Natural killer cell (primary cell): ENCODE results near the gene SPECC1L. TPM values are rescaled to one million over a fixed set of nuclear protein-coding genes. Genes with fewer than 3 reads are reported as not detected.
"Not testable (repeated sequence)": the region's sequence is repeated elsewhere in the genome, so short reads cannot be mapped to it uniquely, and the experiment has no call there.

ENCODE experiments used
- ATAC-seq, 3 donors: fragments of 150-1000 bp in 2 of 3; fragments of 200-7000 bp in 1 of 3; cut with Tn5 transposase; 1 replicate in 1 of 3; 2 replicates in 2 of 3; pipeline ENCODE4 v1.10.0; 2021; ENCODE audit warnings: mild to moderate bottlenecking in 2 of 3, moderate library complexity in 2 of 3
- DNase-seq, 2 donors: peaks; one replicate each; pipeline versions ENCODE4 v3.0.0 to v3.0.0-alpha.2; 2013 to 2021; ENCODE audit warnings: mixed read lengths in 1 of 2
- H3K27ac ChIP-seq: one replicate; pipeline ENCODE4 v1.5.1; 2013; ENCODE audit warnings: mild to moderate bottlenecking, low read length
- H3K27me3 ChIP-seq: one replicate; pipeline ENCODE4 v1.6.1; 2013; ENCODE audit warnings: low read length; ENCODE audit not compliant: control insufficient read depth, insufficient read depth
- H3K36me3 ChIP-seq: one replicate; pipeline ENCODE4 v1.6.1; 2013; ENCODE audit warnings: low read length; ENCODE audit not compliant: control insufficient read depth, insufficient read depth
- H3K4me1 ChIP-seq: one replicate; pipeline ENCODE4 v1.6.1; 2013; ENCODE audit warnings: low read length; ENCODE audit not compliant: control insufficient read depth, insufficient read depth
- H3K4me3 ChIP-seq: one replicate; pipeline ENCODE4 v1.5.1; 2013; ENCODE audit warnings: low read length
- H3K9me3 ChIP-seq: one replicate; pipeline ENCODE4 v1.6.1; 2013; ENCODE audit warnings: low read length; ENCODE audit not compliant: control insufficient read depth, insufficient read depth
- H3K27ac Mint-ChIP-seq, 2 donors: one replicate each; pipeline ENCODE4 v1.8.0; 2022; ENCODE audit warnings: mild to moderate bottlenecking in 2 of 2, mixed read lengths in 2 of 2, moderate library complexity in 1 of 2
- H3K27me3 Mint-ChIP-seq, 2 donors: one replicate each; pipeline ENCODE4 v1.8.0; 2022; ENCODE audit warnings: low read depth in 2 of 2, mixed read lengths in 2 of 2
- H3K36me3 Mint-ChIP-seq: one replicate; pipeline ENCODE4 v1.8.0; 2022; ENCODE audit warnings: mixed read lengths
- H3K4me1 Mint-ChIP-seq, 2 donors: one replicate each; pipeline ENCODE4 v1.8.0; 2022; ENCODE audit warnings: mixed read lengths in 2 of 2
- H3K4me3 Mint-ChIP-seq: one replicate; pipeline ENCODE4 v1.8.0; 2022; ENCODE audit warnings: mild to moderate bottlenecking, moderate library complexity, mixed read lengths
- H3K9me3 Mint-ChIP-seq, 2 donors: one replicate each; pipeline ENCODE4 v1.8.0; 2022; ENCODE audit warnings: mixed read lengths in 2 of 2
- WGBS: methylation state at CpG from one replicate; pipeline ENCODE4 v1.1.7; 2013; ENCODE audit warnings: missing lambda C conversion rate; ENCODE audit not compliant: insufficient coverage; 5-methylcytosine and 5-hydroxymethylcytosine counted together
- intact Hi-C: fragments of 100-400 bp; cut with micrococcal nuclease; formaldehyde crosslinking; loops from one replicate; pipeline ENCODE4 v1.14.2; 2022
- total RNA-seq, 4 donors: library from RNA; stranded (reverse); fragments of 120-200 nt in 1 of 4; gene quantifications; one replicate each; pipeline versions ENCODE4 v1.2.3 to v1.2.4, GENCODE V29; 2013 to 2022
- TF ChIP-seq, protein P1 (sequence below): fragments of 200-600 bp; IDR thresholded peaks from one replicate; pipeline ENCODE4 v1.8.0; 2022; ENCODE audit warnings: antibody characterized with exemption

The SPECC1L gene
- total RNA-seq, 3 donors from 2014 or later (not counting 1 experiment from before 2014, with no cell fraction given): 46.1 to 52.9 (median 48.5) TPM

DNA sequence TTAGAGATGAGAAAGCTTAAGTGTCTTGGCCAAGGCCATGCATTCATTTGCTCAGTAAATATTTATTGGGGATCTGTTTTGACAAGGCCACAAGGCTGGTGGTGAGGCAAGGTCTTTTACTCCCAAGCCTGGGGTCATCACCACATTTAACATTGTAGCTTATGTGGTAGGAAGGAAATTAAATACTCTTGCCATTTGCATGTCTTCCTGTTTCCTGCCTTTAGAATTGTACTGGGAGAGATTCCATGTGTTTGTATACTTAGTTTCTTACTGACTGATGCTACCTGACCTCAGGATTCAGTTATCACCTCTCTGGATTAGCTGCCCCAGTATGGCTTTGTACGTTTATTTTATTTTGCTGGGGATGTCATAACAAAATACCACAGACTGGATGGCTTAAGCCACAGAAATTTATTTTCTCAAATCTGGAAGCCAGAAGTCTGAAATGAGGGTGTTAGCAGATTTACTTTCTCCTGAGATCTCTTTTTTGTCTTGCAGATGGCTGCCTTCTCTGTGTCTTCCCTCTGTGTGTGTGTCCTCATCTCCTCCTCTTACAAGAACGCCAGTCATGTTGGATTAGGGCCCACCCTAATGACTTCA lies 44.8 kb downstream of the SPECC1L start:
- H3K36me3 Mint-ChIP-seq: peaks cover 21% of the 10 kb centered on the region
- WGBS: 92% methylated on average over 2 of the region's 2 CpGs
- Histone ChIP-seq H3K27me3 (no peaks in the 10 kb centered on the region), H3K27ac (no peak overlapping the region), H3K4me3 (no peak overlapping the region), H3K36me3 (peaks cover 32% of the 10 kb centered on the region), H3K9me3 (no peaks in the 10 kb centered on the region), H3K4me1 (no peaks in the 10 kb centered on the region)
- H3K27ac Mint-ChIP-seq: peak overlapping the region in 1 of 2 donors; percentile 51
- intact Hi-C loops: no loop called here
- ATAC-seq (no peak), DNase-seq (no peak)
- H3K9me3 Mint-ChIP-seq: no peaks in the 10 kb centered on the region
- TF ChIP-seq, protein P1, sequence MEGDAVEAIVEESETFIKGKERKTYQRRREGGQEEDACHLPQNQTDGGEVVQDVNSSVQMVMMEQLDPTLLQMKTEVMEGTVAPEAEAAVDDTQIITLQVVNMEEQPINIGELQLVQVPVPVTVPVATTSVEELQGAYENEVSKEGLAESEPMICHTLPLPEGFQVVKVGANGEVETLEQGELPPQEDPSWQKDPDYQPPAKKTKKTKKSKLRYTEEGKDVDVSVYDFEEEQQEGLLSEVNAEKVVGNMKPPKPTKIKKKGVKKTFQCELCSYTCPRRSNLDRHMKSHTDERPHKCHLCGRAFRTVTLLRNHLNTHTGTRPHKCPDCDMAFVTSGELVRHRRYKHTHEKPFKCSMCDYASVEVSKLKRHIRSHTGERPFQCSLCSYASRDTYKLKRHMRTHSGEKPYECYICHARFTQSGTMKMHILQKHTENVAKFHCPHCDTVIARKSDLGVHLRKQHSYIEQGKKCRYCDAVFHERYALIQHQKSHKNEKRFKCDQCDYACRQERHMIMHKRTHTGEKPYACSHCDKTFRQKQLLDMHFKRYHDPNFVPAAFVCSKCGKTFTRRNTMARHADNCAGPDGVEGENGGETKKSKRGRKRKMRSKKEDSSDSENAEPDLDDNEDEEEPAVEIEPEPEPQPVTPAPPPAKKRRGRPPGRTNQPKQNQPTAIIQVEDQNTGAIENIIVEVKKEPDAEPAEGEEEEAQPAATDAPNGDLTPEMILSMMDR: no peak
- no peak overlapping the region for H3K4me3 Mint-ChIP-seq
- H3K4me1 Mint-ChIP-seq: peaks cover 0 to 7% of the 10 kb centered on the region in 2 donors
- H3K27me3 Mint-ChIP-seq: no peaks in the 10 kb centered on the region

DNA sequence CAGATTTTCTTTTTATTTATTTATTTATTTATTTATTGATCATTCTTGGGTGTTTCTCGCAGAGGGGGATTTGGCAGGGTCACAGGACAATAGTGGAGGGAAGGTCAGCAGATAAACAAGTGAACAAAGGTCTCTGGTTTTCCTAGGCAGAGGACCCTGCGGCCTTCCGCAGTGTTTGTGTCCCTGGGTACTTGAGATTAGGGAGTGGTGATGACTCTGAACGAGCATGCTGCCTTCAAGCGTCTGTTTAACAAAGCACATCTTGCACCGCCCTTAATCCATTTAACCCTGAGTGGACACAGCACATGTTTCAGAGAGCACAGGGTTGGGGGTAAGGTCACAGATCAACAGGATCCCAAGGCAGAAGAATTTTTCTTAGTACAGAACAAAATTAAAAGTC lies 45.6 kb downstream of the SPECC1L start:
- H3K27me3 ChIP-seq, H3K27me3 Mint-ChIP-seq, H3K27ac Mint-ChIP-seq, H3K9me3 ChIP-seq, H3K9me3 Mint-ChIP-seq, ATAC-seq, DNase-seq, H3K4me1 ChIP-seq, H3K27ac ChIP-seq, H3K4me3 Mint-ChIP-seq, H3K4me1 Mint-ChIP-seq, H3K4me3 ChIP-seq, intact Hi-C loops: not testable (repeated sequence)
- no CpG with 5 or more reads among the region's 6 CpGs for WGBS
- H3K36me3 Mint-ChIP-seq: peaks cover 22% of the 10 kb centered on the region
- H3K36me3 ChIP-seq: peaks cover 35% of the 10 kb centered on the region

DNA sequence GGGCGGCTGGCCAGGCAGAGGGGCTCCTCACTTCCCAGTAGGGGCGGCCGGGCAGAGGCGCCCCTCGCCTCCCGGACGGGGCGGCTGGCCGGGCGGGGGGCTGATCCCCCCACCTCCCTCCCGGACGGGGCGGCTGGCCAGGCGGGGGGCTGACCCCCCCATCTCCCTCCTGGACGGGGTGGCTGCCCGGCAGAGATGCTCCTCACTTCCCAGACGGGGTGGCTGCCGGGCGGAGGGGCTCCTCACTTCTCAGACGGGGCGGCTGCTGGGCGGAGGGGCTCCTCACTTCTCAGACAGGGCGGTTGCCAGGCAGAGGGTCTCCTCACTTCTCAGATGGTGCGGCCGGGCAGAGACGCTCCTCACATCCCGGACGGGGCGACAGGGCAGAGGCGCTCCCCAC lies 46.9 kb downstream of the SPECC1L start:
- H3K27me3 Mint-ChIP-seq, H3K27ac Mint-ChIP-seq, H3K4me3 Mint-ChIP-seq, H3K27me3 ChIP-seq, H3K4me1 ChIP-seq, H3K27ac ChIP-seq, H3K4me1 Mint-ChIP-seq, DNase-seq, H3K9me3 Mint-ChIP-seq, H3K9me3 ChIP-seq, H3K4me3 ChIP-seq, intact Hi-C loops, ATAC-seq: not testable (repeated sequence)
- peaks cover 35% of the 10 kb centered on the region for H3K36me3 Mint-ChIP-seq
- WGBS: 95% methylated on average over 16 of the region's 30 CpGs
- peaks cover 43% of the 10 kb centered on the region for H3K36me3 ChIP-seq

DNA sequence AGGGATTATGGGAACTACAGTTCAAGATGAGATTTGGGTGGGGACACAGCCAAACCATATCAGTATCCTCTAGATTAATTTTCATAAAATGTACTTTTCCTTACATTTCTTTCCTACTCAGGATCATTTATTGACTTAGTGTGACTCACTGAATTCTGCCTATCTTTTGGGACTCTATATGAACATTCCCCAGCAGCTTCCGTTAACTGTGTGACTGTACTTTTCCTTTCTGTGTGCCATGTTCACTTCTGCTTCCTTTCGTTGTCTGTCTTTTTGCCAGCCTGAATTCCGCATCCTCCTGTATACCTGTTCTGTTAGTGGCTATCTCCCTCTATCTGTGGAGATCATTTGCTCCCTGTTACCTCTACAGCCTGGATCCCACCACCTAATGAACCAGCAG lies 48.8 kb downstream of the SPECC1L start:
- no peak overlapping the region for H3K27ac ChIP-seq
- DNase-seq: no peak
- TF ChIP-seq, protein P1: no peak
- intact Hi-C loops: no loop called here
- H3K4me3 ChIP-seq: no peak overlapping the region
- H3K9me3 ChIP-seq: no peaks in the 10 kb centered on the region
- peaks cover 0 to 5% of the 10 kb centered on the region in 2 donors for H3K4me1 Mint-ChIP-seq
- H3K27me3 Mint-ChIP-seq: no peaks in the 10 kb centered on the region
- no peak overlapping the region for H3K4me3 Mint-ChIP-seq
- peaks cover 42% of the 10 kb centered on the region for H3K36me3 ChIP-seq
- ATAC-seq: no peak
- H3K27ac Mint-ChIP-seq: no peak overlapping the region
- peaks cover 35% of the 10 kb centered on the region for H3K36me3 Mint-ChIP-seq
- no peaks in the 10 kb centered on the region for H3K4me1 ChIP-seq
- H3K27me3 ChIP-seq: no peaks in the 10 kb centered on the region
- WGBS: 99% methylated on average over 3 of the region's 3 CpGs
- no peaks in the 10 kb centered on the region for H3K9me3 Mint-ChIP-seq
